ENCODE results near the gene GPRC5C. TPM values are rescaled to one million over a fixed set of nuclear protein-coding genes. Genes with fewer than 3 reads are reported as not detected.

The GPRC5C gene
- total and polyA plus RNA-seq, 9 of the 15 experiments (the other 6 are each of a cell fraction or from before 2014, with no cell fraction given), result 0.28 to 9.0 (median 4.1) TPM

- Histone ChIP-seq H3K27ac (ENCODE audit: extremely low read depth, low read depth, low read length) (no peak overlapping the region), H3K9me3 (replicated peaks; ENCODE audit: control insufficient read depth, insufficient read depth, low read depth, low read length) (no peaks in the 10 kb centered on the region; the same call in 1 of the 2 replicates), H3K4me3 (no peak overlapping the region), H3K9ac (ENCODE audit: insufficient read depth in 1 of 2, low read depth in 2 of 2, low read length in 2 of 2) (no peak overlapping the region), H3K36me3 (ENCODE audit: control insufficient read depth, insufficient read depth, low read length) (no peaks in the 10 kb centered on the region), H2AFZ (ENCODE audit: low read depth, low read length) (no peak overlapping the region), H3K4me1 (replicated peaks in 1 of 2; ENCODE audit: control insufficient read depth in 2 of 2, insufficient read depth in 2 of 2, low read length in 2 of 2) (peaks cover 16 to 30% of the 10 kb centered on the region in 2 experiments), H3K27me3 (ENCODE audit: control insufficient read depth in 2 of 2, insufficient read depth in 2 of 2, low read length in 2 of 2) (peaks cover 0 to 6% of the 10 kb centered on the region in 2 experiments; a peak in 2 of 5 replicates), H3K79me2 (ENCODE audit: control insufficient read depth, insufficient read depth, low read length) (no peaks in the 10 kb centered on the region), H3K9me1 (ENCODE audit: control insufficient read depth, insufficient read depth, low read length) (no peaks in the 10 kb centered on the region), H4K20me1 (replicated peaks; ENCODE audit: control insufficient read depth, insufficient read depth, low read length) (no peaks in the 10 kb centered on the region), H3K4me2 (ENCODE audit: insufficient read depth, low read length) (no peak overlapping the region)
- no TSS peak for BruUV-seq (replicated peaks)
- no peak for ATAC-seq
- in situ Hi-C loops (cut with MboI) (no loop called here), intact Hi-C loops (cut with micrococcal nuclease) (no loop called here)
- CTCF ChIA-PET (ENCODE audit: low intra/inter-chr PET ratio), result interaction anchor here (0.6 kb wide), 1 partner anchor 33 kb away, joined by 3 read pairs; no protein-coding TSS in a partner anchor
- WGBS (ENCODE audit: insufficient coverage, low coverage, missing lambda C conversion rate), result 22% methylated on average over 2 of the region's 2 CpGs
- no peak for DNase-seq (ENCODE audit: extremely low read depth in 1 of 4, low spot score in 3 of 4)
- no peak for FAIRE-seq
- POLR2A ChIA-PET, result interaction anchor here (0.7 kb wide), 1 partner anchor 250 kb away, joined by 3 read pairs; no protein-coding TSS in a partner anchor
- TF ChIP-seq THRAP3 (IDR thresholded peaks at IDR 0.05; ENCODE audit: borderline replicate concordance) (no peak), MGA (IDR thresholded peaks at IDR 0.05) (no peak), MAX (CRISPR knock-in tag; IDR thresholded peaks at IDR 0.05) (no peak), CTCF (IDR thresholded peaks at IDR 0.05 in 2 of 3, conservative IDR thresholded peaks at IDR 0.05 in 1 of 3; ENCODE audit: insufficient read depth in 2 of 3, low read depth in 1 of 3, low read length in 3 of 3) (peak in 1 of 3 experiments; percentile 9; a peak in 1 of 6 replicates)
Observed at GRCh38 chr17:74460241-74460640, 28.4 kb downstream of the GPRC5C start.
